Measurements from ENCODE around the gene PLA2G4A. TPM values are rescaled to one million over a fixed set of nuclear protein-coding genes. Genes with fewer than 3 reads are reported as not detected.

Gene PLA2G4A
- total RNA-seq, 1 experiment from 2014 or later, result 8.6 TPM

DNA sequence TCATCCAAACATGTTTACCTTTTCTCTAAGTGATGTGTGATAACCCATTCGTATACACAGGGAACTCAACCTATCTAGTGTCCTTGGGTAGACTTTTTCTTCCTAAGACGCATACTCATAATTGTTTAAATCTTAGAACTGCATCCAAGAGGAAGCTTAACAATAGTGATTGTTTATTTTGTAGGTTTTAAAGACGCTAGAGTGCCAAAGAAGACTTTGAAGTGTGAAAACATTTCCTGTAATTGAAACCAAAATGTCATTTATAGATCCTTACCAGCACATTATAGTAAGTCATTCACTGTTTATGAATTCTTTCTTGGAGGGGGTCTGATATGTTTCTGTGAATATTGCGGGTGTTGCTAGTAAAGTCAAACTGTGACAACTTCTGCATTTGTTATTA lies 25.4 kb downstream of the PLA2G4A start:
- Histone ChIP-seq H3K27me3 (ENCODE audit: insufficient read depth, low read length) (no peaks in the 10 kb centered on the region), H3K9me2 (ENCODE audit: insufficient read depth) (no peaks in the 10 kb centered on the region), H2AFZ (ENCODE audit: low read depth, low read length, poor library complexity, severe bottlenecking) (no peak overlapping the region), H3K9ac (ENCODE audit: low read length) (no peak overlapping the region), H3K4me1 (ENCODE audit: control insufficient read depth in 1 of 2, insufficient read depth in 2 of 2, low read length in 2 of 2) (no peaks in the 10 kb centered on the region), H3K36me3 (ENCODE audit: control insufficient read depth in 1 of 2, insufficient read depth in 2 of 2, low read length in 2 of 2) (no peaks in the 10 kb centered on the region), H3K4me2 (ENCODE audit: low read length) (no peak overlapping the region), H3K79me2 (ENCODE audit: insufficient read depth, low read length) (no peaks in the 10 kb centered on the region), H4K20me1 (ENCODE audit: insufficient read depth) (no peaks in the 10 kb centered on the region), H3K27ac (ENCODE audit: low read depth, low read length) (no peak overlapping the region), H3K4me3 (replicated peaks in 1 of 2; ENCODE audit: low read depth in 1 of 2, low read length in 2 of 2) (no peak overlapping the region), H3K9me3 (ENCODE audit: control insufficient read depth in 1 of 2, insufficient read depth in 1 of 2, low read depth in 1 of 2, low read length in 2 of 2) (no peaks in the 10 kb centered on the region)
- ChIA-PET CTCF (no interaction called here), POLR2A (no interaction called here), RAD21 (ENCODE audit: low non-redundant PET in 1 of 2, low total read pairs in 2 of 2, uncharacterized antibody in 2 of 2, unreplicated experiment in 2 of 2) (no interaction called here)
- BruUV-seq (replicated peaks), result no TSS peak
- ATAC-seq, result no peak
- DNase-seq (ENCODE audit: low read depth, low spot score), result no peak
- TF ChIP-seq, protein P1, sequence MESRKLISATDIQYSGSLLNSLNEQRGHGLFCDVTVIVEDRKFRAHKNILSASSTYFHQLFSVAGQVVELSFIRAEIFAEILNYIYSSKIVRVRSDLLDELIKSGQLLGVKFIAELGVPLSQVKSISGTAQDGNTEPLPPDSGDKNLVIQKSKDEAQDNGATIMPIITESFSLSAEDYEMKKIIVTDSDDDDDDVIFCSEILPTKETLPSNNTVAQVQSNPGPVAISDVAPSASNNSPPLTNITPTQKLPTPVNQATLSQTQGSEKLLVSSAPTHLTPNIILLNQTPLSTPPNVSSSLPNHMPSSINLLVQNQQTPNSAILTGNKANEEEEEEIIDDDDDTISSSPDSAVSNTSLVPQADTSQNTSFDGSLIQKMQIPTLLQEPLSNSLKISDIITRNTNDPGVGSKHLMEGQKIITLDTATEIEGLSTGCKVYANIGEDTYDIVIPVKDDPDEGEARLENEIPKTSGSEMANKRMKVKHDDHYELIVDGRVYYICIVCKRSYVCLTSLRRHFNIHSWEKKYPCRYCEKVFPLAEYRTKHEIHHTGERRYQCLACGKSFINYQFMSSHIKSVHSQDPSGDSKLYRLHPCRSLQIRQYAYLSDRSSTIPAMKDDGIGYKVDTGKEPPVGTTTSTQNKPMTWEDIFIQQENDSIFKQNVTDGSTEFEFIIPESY (IDR thresholded peaks at IDR 0.05; ENCODE audit: extremely low read depth, insufficient replicate concordance, low read length), result no peak
- peak; percentile 41 for TF ChIP-seq TCF7L2 (IDR thresholded peaks at IDR 0.05; ENCODE audit: borderline replicate concordance, extremely low read depth, insufficient read depth, insufficient read length)
- TF ChIP-seq ZFX (IDR thresholded peaks at IDR 0.05), result no peak
- TF ChIP-seq JUND (IDR thresholded peaks at IDR 0.05), result no peak
- no peak for TF ChIP-seq RAD21 (IDR thresholded peaks at IDR 0.05; ENCODE audit: low read depth)
- no peak for TF ChIP-seq FOSL1 (IDR thresholded peaks at IDR 0.05; ENCODE audit: low read depth)
- intact Hi-C loops (cut with micrococcal nuclease), result no loop called here

DNA sequence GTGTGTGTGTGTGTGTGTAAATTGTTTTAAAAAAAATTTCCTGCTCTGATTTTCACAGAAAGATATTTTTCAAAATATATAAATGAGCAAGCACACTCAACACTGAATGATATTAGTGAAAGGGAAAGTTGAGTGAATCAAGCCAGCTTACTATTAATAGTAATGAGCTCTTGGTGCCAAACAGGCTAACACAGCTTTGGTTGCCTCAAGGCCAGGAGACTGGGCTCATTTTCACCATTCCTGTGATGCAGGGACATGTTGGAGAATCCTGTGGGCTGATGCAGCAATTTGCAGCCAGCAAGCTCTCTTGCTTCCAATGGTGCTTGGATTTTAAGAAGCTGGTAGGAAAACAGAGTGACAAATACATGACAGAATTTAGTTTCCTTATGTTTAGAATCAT lies 30.2 kb downstream of the PLA2G4A start:
- Histone ChIP-seq H3K9me2 (ENCODE audit: insufficient read depth) (no peaks in the 10 kb centered on the region), H2AFZ (ENCODE audit: low read depth, low read length, poor library complexity, severe bottlenecking) (no peak overlapping the region), H4K20me1 (ENCODE audit: insufficient read depth) (no peaks in the 10 kb centered on the region), H3K4me2 (ENCODE audit: low read length) (no peak overlapping the region), H3K27ac (ENCODE audit: low read depth, low read length) (no peak overlapping the region), H3K36me3 (ENCODE audit: control insufficient read depth in 1 of 2, insufficient read depth in 2 of 2, low read length in 2 of 2) (no peaks in the 10 kb centered on the region), H3K4me1 (ENCODE audit: control insufficient read depth in 1 of 2, insufficient read depth in 2 of 2, low read length in 2 of 2) (no peaks in the 10 kb centered on the region), H3K79me2 (ENCODE audit: insufficient read depth, low read length) (no peaks in the 10 kb centered on the region), H3K9me3 (ENCODE audit: control insufficient read depth in 1 of 2, insufficient read depth in 1 of 2, low read depth in 1 of 2, low read length in 2 of 2) (no peaks in the 10 kb centered on the region), H3K9ac (ENCODE audit: low read length) (no peak overlapping the region), H3K27me3 (ENCODE audit: insufficient read depth, low read length) (no peaks in the 10 kb centered on the region), H3K4me3 (replicated peaks in 1 of 2; ENCODE audit: low read depth in 1 of 2, low read length in 2 of 2) (no peak overlapping the region)
- CTCF ChIA-PET, result no interaction called here
- BruUV-seq (replicated peaks), result no TSS peak
- ATAC-seq (no peak), DNase-seq (ENCODE audit: low read depth, low spot score) (no peak)
- intact Hi-C loops (cut with micrococcal nuclease), result no loop called here
- TF ChIP-seq FOSL1 (IDR thresholded peaks at IDR 0.05; ENCODE audit: low read depth) (no peak), EZH2 (IDR thresholded peaks at IDR 0.05) (no peak), POLR2AphosphoS5 (IDR thresholded peaks at IDR 0.05; ENCODE audit: low read depth, low read length) (no peak), TCF7L2 (IDR thresholded peaks at IDR 0.05; ENCODE audit: borderline replicate concordance, extremely low read depth, insufficient read depth, insufficient read length) (no peak), CEBPB (IDR thresholded peaks at IDR 0.05; ENCODE audit: low read depth) (no peak), SP1 (IDR thresholded peaks at IDR 0.05; ENCODE audit: low read depth) (no peak), JUND (IDR thresholded peaks at IDR 0.05) (no peak), ELF1 (IDR thresholded peaks at IDR 0.05; ENCODE audit: borderline replicate concordance, low read depth) (no peak)
- TF ChIP-seq, protein P1 (IDR thresholded peaks at IDR 0.05; ENCODE audit: extremely low read depth, insufficient replicate concordance, low read length), result no peak
- TF ChIP-seq, protein P2, sequence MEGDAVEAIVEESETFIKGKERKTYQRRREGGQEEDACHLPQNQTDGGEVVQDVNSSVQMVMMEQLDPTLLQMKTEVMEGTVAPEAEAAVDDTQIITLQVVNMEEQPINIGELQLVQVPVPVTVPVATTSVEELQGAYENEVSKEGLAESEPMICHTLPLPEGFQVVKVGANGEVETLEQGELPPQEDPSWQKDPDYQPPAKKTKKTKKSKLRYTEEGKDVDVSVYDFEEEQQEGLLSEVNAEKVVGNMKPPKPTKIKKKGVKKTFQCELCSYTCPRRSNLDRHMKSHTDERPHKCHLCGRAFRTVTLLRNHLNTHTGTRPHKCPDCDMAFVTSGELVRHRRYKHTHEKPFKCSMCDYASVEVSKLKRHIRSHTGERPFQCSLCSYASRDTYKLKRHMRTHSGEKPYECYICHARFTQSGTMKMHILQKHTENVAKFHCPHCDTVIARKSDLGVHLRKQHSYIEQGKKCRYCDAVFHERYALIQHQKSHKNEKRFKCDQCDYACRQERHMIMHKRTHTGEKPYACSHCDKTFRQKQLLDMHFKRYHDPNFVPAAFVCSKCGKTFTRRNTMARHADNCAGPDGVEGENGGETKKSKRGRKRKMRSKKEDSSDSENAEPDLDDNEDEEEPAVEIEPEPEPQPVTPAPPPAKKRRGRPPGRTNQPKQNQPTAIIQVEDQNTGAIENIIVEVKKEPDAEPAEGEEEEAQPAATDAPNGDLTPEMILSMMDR (IDR thresholded peaks at IDR 0.05 in 2 of 3, conservative IDR thresholded peaks at IDR 0.05 in 1 of 3; ENCODE audit: borderline replicate concordance in 1 of 3, insufficient read depth in 1 of 3, low read depth in 2 of 3, low read length in 2 of 3), result no peak
- TF ChIP-seq, protein P3, sequence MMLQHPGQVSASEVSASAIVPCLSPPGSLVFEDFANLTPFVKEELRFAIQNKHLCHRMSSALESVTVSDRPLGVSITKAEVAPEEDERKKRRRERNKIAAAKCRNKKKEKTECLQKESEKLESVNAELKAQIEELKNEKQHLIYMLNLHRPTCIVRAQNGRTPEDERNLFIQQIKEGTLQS (IDR thresholded peaks at IDR 0.05), result no peak
- POLR2A ChIA-PET, result no interaction called here
- RAD21 ChIA-PET (ENCODE audit: low non-redundant PET in 1 of 2, low total read pairs in 2 of 2, uncharacterized antibody in 2 of 2, unreplicated experiment in 2 of 2), result no interaction called here
